ENCODE data around the gene TRIM2.
A peak's percentile ranks its signal among the peaks of the same experiment; 100 is the strongest.

The TRIM2 gene

GRCh38 chr4:153296040-153296823 is 92.0 kb downstream of the TRIM2 start:
- H3K4me3 ChIP-seq (ENCODE audit: low read depth, low read length), result no peak overlapping the region
- ChIA-PET POLR2A (interaction anchor here (0.9 kb wide), 1 partner anchor 47 kb away, joined by 5 read pairs; no protein-coding TSS in a partner anchor), CTCF (interaction anchor here (1.0 to 2.6 kb wide), 8 partner anchors 10 to 211 kb away, joined by 3 to 10 read pairs (median 4); partner anchors contain the start of gene MND1)
- no peak for TF ChIP-seq CTCF (IDR thresholded peaks at IDR 0.05; ENCODE audit: insufficient read depth, low read length, missing control alignments)
- peak; percentile 61 for DNase-seq (ENCODE audit: low read depth, low spot score)

GRCh38 chr4:153297116-153297515 is 92.9 kb downstream of the TRIM2 start:
- CTCF ChIA-PET, result interaction anchor here (0.9 to 2.6 kb wide), 5 partner anchors 9 to 212 kb away, joined by 3 to 10 read pairs (median 5); partner anchors contain the start of gene MND1
- POLR2A ChIA-PET, result no interaction called here

DNA sequence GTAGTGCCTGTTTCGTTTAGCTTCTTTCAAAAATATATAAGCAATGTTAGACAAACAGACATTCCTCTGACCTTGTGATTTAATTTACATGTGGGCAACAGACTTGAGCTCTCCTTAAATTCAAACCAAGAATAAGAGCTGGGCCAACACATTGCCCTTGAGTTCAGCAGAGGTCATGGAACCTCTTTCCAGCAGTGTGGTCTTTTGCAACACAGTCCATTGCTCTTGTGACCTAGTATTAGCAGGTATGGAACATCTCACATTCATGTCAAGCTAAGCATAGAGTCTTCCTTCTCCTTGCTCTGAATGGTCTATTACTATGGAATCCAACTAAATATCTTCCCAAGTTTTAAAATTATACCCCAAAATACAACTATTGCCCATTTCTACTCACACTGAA is 106.5 kb downstream of the TRIM2 start:
- no peak for TF ChIP-seq CTCF (IDR thresholded peaks at IDR 0.05; ENCODE audit: insufficient read depth, low read length, missing control alignments)
- ChIA-PET POLR2A (no interaction called here), CTCF (interaction anchor here (0.8 to 2.4 kb wide), 5 partner anchors 8 to 168 kb away, joined by 3 to 12 read pairs (median 5); partner anchors contain the start of gene MND1)
- no peak for DNase-seq (ENCODE audit: low read depth, low spot score)
- H3K4me3 ChIP-seq (ENCODE audit: low read depth, low read length), result no peak overlapping the region

More at GRCh38 chr4:153297116-153297515, 92.9 kb downstream of the TRIM2 start:
- DNase-seq (ENCODE audit: low read depth, low spot score), result no peak
- TF ChIP-seq CTCF (IDR thresholded peaks at IDR 0.05; ENCODE audit: insufficient read depth, low read length, missing control alignments), result no peak
- no peak overlapping the region for H3K4me3 ChIP-seq (ENCODE audit: low read depth, low read length)

DNA sequence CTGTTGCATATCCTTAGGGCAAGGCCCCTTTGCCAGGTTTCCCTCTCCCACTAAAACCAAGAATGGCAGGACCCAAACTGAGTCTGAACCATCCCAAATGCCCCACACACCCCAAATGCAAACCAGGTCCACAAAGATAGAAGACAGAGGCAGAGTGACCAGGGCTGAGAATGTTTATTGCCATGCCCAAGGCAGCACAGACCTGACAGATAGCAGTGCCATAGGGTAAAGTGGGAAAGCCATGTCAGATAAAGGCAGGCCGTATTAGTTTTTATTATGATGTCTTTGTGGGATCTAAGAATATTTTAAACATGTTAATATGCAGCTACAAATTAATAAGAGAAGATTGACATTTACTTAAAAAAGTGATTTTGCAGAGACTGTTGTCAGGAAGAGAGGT is 110.7 kb downstream of the TRIM2 start:
- ChIA-PET POLR2A (no interaction called here), CTCF (interaction anchor here (0.7 to 5.8 kb wide), 8 partner anchors 10 to 328 kb away, joined by 3 to 73 read pairs (median 8); partner anchors contain the start of gene MND1)
- H3K4me3 ChIP-seq (ENCODE audit: low read depth, low read length), result no peak overlapping the region
- no peak for DNase-seq (ENCODE audit: low read depth, low spot score)
- no peak for TF ChIP-seq CTCF (IDR thresholded peaks at IDR 0.05; ENCODE audit: insufficient read depth, low read length, missing control alignments)

GRCh38 chr4:153318696-153319320 is 114.6 kb downstream of the TRIM2 start:
- no peak for DNase-seq (ENCODE audit: low read depth, low spot score)
- CTCF ChIA-PET, result interaction anchor here (0.7 to 5.8 kb wide), 25 partner anchors 8 to 324 kb away, joined by 3 to 73 read pairs (median 5); partner anchors contain the start of gene TRIM2
- POLR2A ChIA-PET, result no interaction called here
- H3K4me3 ChIP-seq (ENCODE audit: low read depth, low read length), result no peak overlapping the region
- TF ChIP-seq CTCF (IDR thresholded peaks at IDR 0.05; ENCODE audit: insufficient read depth, low read length, missing control alignments), result peak; percentile 64

DNA sequence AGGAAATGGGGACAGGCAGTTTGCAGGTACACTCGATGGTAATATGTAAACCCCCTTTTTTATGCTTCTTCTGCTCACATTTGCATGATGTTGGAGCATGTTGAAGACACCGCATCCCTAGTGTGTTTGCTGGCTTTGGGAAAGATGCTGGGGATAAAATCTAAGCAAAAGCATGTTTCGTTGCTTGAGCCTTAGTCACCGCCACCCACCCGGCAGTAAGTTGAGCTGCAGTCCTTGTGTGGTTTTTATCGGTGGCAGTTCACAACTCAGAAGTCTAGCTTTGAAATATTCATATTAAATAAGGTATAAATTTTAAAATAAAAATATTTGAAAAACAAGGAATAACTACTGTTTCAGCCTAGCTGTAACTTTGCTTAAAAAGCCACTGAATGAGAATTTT is 118.5 kb downstream of the TRIM2 start:
- TF ChIP-seq CTCF (IDR thresholded peaks at IDR 0.05; ENCODE audit: insufficient read depth, low read length, missing control alignments), result no peak
- ChIA-PET POLR2A (interaction anchor here (0.6 kb wide), 1 partner anchor 13 kb away, joined by 3 read pairs; no protein-coding TSS in a partner anchor), CTCF (interaction anchor here (0.8 to 1.9 kb wide), 11 partner anchors 14 to 251 kb away, joined by 3 to 17 read pairs (median 5); partner anchors contain the start of gene MND1)
- no peak for DNase-seq (ENCODE audit: low read depth, low spot score)
- no peak overlapping the region for H3K4me3 ChIP-seq (ENCODE audit: low read depth, low read length)

Data from AG04449 (cell line).